OCI-LY7 (cell line): Measurements from ENCODE around the gene B4GAT1.

ENCODE experiments used
- EZH2phosphoT487 ChIP-seq: fragments of 200-600 bp; sonication (generic); IDR thresholded peaks from 2 replicates; pipeline ENCODE4 v1.6.1; 2018; ENCODE audit warnings: low read depth, borderline replicate concordance, mild to moderate bottlenecking, mixed run types, antibody characterized with exemption, low read length, moderate library complexity, mixed read lengths
- TF ChIP-seq, protein P1 (sequence below): fragments of 200-600 bp; sonication (generic); conservative IDR thresholded peaks from 2 replicates; pipeline ENCODE4 v1.5.1; 2014; ENCODE audit warnings: mild to moderate bottlenecking, antibody characterized with exemption, low read length, moderate library complexity, mixed read lengths

DNA sequence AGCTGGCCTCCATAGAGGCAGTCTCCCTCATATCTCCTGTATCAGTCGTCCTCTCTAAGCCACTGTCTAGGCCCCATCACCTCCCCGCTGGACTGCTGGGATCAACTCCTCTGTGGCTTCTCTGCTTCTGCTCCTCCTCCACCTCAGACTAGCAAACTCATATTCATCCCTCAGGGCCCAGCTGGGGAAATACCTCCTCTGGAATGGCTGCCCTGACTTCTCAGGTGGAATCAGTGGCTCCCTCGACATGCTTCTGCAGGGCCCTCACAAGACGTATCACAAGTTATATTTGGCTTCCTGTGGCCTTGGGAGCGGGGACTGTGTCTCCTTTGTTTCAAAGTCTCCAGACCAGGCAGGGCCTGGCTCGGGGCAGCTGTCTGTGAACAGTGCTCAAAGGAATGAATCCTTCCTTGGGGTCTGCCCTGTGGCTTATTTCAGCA is 14.1 kb upstream of the B4GAT1 start:
- TF ChIP-seq, protein P1, sequence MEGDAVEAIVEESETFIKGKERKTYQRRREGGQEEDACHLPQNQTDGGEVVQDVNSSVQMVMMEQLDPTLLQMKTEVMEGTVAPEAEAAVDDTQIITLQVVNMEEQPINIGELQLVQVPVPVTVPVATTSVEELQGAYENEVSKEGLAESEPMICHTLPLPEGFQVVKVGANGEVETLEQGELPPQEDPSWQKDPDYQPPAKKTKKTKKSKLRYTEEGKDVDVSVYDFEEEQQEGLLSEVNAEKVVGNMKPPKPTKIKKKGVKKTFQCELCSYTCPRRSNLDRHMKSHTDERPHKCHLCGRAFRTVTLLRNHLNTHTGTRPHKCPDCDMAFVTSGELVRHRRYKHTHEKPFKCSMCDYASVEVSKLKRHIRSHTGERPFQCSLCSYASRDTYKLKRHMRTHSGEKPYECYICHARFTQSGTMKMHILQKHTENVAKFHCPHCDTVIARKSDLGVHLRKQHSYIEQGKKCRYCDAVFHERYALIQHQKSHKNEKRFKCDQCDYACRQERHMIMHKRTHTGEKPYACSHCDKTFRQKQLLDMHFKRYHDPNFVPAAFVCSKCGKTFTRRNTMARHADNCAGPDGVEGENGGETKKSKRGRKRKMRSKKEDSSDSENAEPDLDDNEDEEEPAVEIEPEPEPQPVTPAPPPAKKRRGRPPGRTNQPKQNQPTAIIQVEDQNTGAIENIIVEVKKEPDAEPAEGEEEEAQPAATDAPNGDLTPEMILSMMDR = no peak
- TF ChIP-seq EZH2phosphoT487 = no peak
